SK-N-SH (cell line): ENCODE measurements around the gene JADE3. TPM values are rescaled to one million over a fixed set of nuclear protein-coding genes. Genes with fewer than 3 reads are reported as not detected.

Experiments
- CTCF ChIA-PET: fragments of 300-600, 350-600 bp; formaldehyde crosslinking; extraction: SDS; loops from one replicate; lab custom pipeline; 2021; lab: Yijun Ruan, JAX
- POLR2A ChIA-PET: fragments of 350-600 bp; sonication (Branson Sonifier 250); formaldehyde crosslinking; extraction: SDS; loops from one replicate; lab custom pipeline; 2020; ENCODE audit warnings: antibody characterized with exemption, inconsistent platforms; lab: Yijun Ruan, JAX
- DNase-seq: peaks from one replicate; pipeline ENCODE4 v3.0.0; 2012
- H2AFZ ChIP-seq: fragments of 200-600 bp; sonication (generic); 2 replicates; pipeline ENCODE4 v1.8.1; 2016; ENCODE audit warnings: antibody characterized with exemption, mild to moderate bottlenecking, low read depth
- H3F3A ChIP-seq: fragments of 200-600 bp; sonication (generic); replicated peaks from 2 replicates; pipeline ENCODE3; 2016; ENCODE audit warnings: antibody characterized with exemption, mild to moderate bottlenecking; ENCODE audit not compliant: insufficient read depth
- H3K27ac ChIP-seq, 2 experiments: fragments of 200-500 bp in 1 of 2; fragments of 200-600 bp in 1 of 2; sonication (Bioruptor generic) in 1 of 2; sonication (generic), shearing (Covaris generic) in 1 of 2; 2 replicates each; pipeline versions ENCODE4 v1.5.1 to v1.6.1; 2014 to 2016; ENCODE audit warnings: low read depth in 2 of 2, inconsistent platforms in 1 of 2, low read length in 1 of 2, mild to moderate bottlenecking in 1 of 2, mixed read lengths in 1 of 2
- H3K27me3 ChIP-seq: fragments of 200-600 bp; sonication (generic), shearing (Covaris generic); 2 replicates; pipeline ENCODE4 v1.6.1; 2016; ENCODE audit warnings: mixed run types; ENCODE audit not compliant: insufficient read depth
- H3K36me3 ChIP-seq, 2 experiments: fragments of 200-500 bp in 1 of 2; fragments of 200-600 bp in 1 of 2; sonication (Bioruptor generic) in 1 of 2; sonication (generic) in 1 of 2; replicated peaks in 1 of 2; 2 replicates each; pipeline versions ENCODE3 to v1.5.1; 2014 to 2016; ENCODE audit warnings: low read length in 1 of 2, mild to moderate bottlenecking in 1 of 2; ENCODE audit not compliant: insufficient read depth in 2 of 2, control insufficient read depth in 1 of 2
- H3K4me1 ChIP-seq, 2 experiments: fragments of 200-500 bp in 1 of 2; fragments of 200-600 bp in 1 of 2; sonication (Bioruptor generic) in 1 of 2; sonication (generic), shearing (Covaris generic) in 1 of 2; 2 replicates each; pipeline versions ENCODE4 v1.5.1 to v1.6.1; 2014 to 2016; ENCODE audit warnings: low read depth in 1 of 2, low read length in 1 of 2, mixed run types in 1 of 2; ENCODE audit not compliant: insufficient read depth in 2 of 2, control insufficient read depth in 1 of 2
- H3K4me2 ChIP-seq: fragments of 200-600 bp; sonication (generic), shearing (Covaris generic); 2 replicates; pipeline ENCODE4 v1.6.1; 2017; ENCODE audit warnings: mixed run types
- H3K4me3 ChIP-seq, 2 experiments: fragments of 200-500 bp in 1 of 2; fragments of 200-600 bp in 1 of 2; sonication (Bioruptor generic) in 1 of 2; sonication (generic), shearing (Covaris generic) in 1 of 2; 2 replicates each; pipeline versions ENCODE4 v1.5.1 to v1.8.1; 2014 to 2016; ENCODE audit warnings: low read depth in 2 of 2, inconsistent platforms in 1 of 2, low read length in 1 of 2, mild to moderate bottlenecking in 1 of 2, mixed read lengths in 1 of 2, moderate library complexity in 1 of 2
- H3K79me2 ChIP-seq: fragments of 200-600 bp; sonication (generic); 2 replicates; pipeline ENCODE4 v1.8.1; 2017; ENCODE audit warnings: mild to moderate bottlenecking; ENCODE audit not compliant: insufficient read depth
- H3K9ac ChIP-seq: fragments of 200-600 bp; sonication (generic); 2 replicates; pipeline ENCODE4 v1.6.1; 2017; ENCODE audit warnings: mixed run types
- H3K9me2 ChIP-seq: fragments of 200-600 bp; sonication (generic); 2 replicates; pipeline ENCODE4 v1.6.1; 2017; ENCODE audit warnings: mixed run types
- H3K9me3 ChIP-seq: fragments of 200-600 bp; sonication (generic); 2 replicates; pipeline ENCODE4 v1.6.1; 2017; ENCODE audit warnings: mixed run types, mild to moderate bottlenecking, moderate library complexity
- H4K20me1 ChIP-seq: fragments of 200-600 bp; sonication (generic); 2 replicates; pipeline ENCODE4 v1.6.1; 2017; ENCODE audit warnings: mild to moderate bottlenecking, mixed run types; ENCODE audit not compliant: insufficient read depth
- CHD2 ChIP-seq: fragments of 150-350 bp; IDR thresholded peaks from 2 replicates; pipeline ENCODE4 v1.6.1; 2018; ENCODE audit warnings: low read length; ENCODE audit not compliant: partially characterized antibody
- FOXJ3 ChIP-seq: sonication (generic); formaldehyde crosslinking; IDR thresholded peaks from 2 replicates; pipeline ENCODE4 v1.5.1; 2020; ENCODE audit warnings: mild to moderate bottlenecking, missing genetic modification reagents
- MAX ChIP-seq: IDR thresholded peaks from 2 replicates; pipeline ENCODE4 v1.4.0; 2012; ENCODE audit warnings: low read depth
- NFIC ChIP-seq: IDR thresholded peaks from 2 replicates; pipeline ENCODE4 v1.4.0; 2012; ENCODE audit warnings: borderline replicate concordance
- NRF1 ChIP-seq: IDR thresholded peaks from 2 replicates; pipeline ENCODE4 v1.6.1; 2012; ENCODE audit warnings: low read depth, mild to moderate bottlenecking, low read length
- RCOR1 ChIP-seq: fragments of 150-350 bp; IDR thresholded peaks from 2 replicates; pipeline ENCODE4 v1.6.1; 2017; ENCODE audit warnings: antibody characterized with exemption, low read length
- REST ChIP-seq: IDR thresholded peaks from 2 replicates; pipeline ENCODE4 v1.6.1; 2012; ENCODE audit warnings: mild to moderate bottlenecking, low read depth, low read length, moderate library complexity
- RFX5 ChIP-seq: IDR thresholded peaks from 2 replicates; pipeline ENCODE4 v1.6.1; 2012; ENCODE audit warnings: mild to moderate bottlenecking, improper control_type of control experiment, low read length
- RXRA ChIP-seq: IDR thresholded peaks from 2 replicates; pipeline ENCODE4 v1.4.0; 2012; ENCODE audit warnings: low read depth, mild to moderate bottlenecking, borderline replicate concordance
- SMC3 ChIP-seq: IDR thresholded peaks from 2 replicates; pipeline ENCODE4 v1.6.1; 2012; ENCODE audit warnings: low read depth, low read length, improper control_type of control experiment
- TAF1 ChIP-seq: IDR thresholded peaks from 2 replicates; pipeline ENCODE4 v1.6.1; 2012; ENCODE audit warnings: low read depth, mild to moderate bottlenecking, low read length, moderate library complexity, borderline replicate concordance
- TCF12 ChIP-seq: IDR thresholded peaks from 2 replicates; pipeline ENCODE4 v1.4.0; 2012
- TEAD4 ChIP-seq: IDR thresholded peaks from 2 replicates; pipeline ENCODE4 v1.4.0; 2012; ENCODE audit warnings: mild to moderate bottlenecking, borderline replicate concordance; ENCODE audit not compliant: insufficient read depth
- WGBS: methylation state at CpG from one replicate; pipeline ENCODE4 v1.1.6; 2017; ENCODE audit warnings: low lambda C conversion rate; 5-methylcytosine and 5-hydroxymethylcytosine counted together
- polyA plus RNA-seq, 3 experiments: library from polyadenylated mRNA; depleted of rRNA; stranded (reverse); fragments of >200 nt; gene quantifications; 2 replicates each; pipeline ENCODE4 v1.2.3, GENCODE V29; 2012
- TF ChIP-seq, protein P1 (sequence below): fragments of 150-350 bp; IDR thresholded peaks from 2 replicates; pipeline ENCODE4 v1.6.1; 2017; ENCODE audit warnings: antibody characterized with exemption, low read length, low read depth, borderline replicate concordance
- TF ChIP-seq, protein P2 (sequence below): IDR thresholded peaks from 2 replicates; pipeline ENCODE4; 2012
- TF ChIP-seq, protein P3 (sequence below): fragments of 200-600 bp; sonication (generic); IDR thresholded peaks from 2 replicates; pipeline ENCODE4 v1.6.1; 2017; ENCODE audit warnings: antibody characterized with exemption, mild to moderate bottlenecking, moderate library complexity

The JADE3 gene
- polyA plus RNA-seq, 1 of the 3 experiments (the other 2 are of a cell fraction) = 3.0 TPM

DNA sequence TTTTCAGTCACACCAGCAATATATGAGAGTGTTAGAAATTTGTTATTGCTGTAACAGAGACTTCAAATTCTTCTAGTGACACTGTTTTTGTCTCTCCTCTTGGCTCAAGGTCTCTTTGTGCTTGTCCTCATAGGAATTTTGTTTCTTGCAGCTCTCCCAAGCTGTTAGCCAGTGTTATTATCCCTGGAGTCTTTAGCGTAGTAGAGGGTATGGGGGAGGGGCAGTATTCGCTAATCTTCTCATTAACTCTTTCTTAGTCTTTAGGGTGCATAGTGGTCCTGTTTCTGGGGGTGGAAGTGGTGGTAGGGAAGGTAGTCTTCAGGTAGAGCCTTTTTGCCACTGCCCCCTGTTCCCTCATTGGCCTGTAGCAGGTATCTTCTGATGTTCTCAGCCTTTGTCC is 79.4 kb downstream of the JADE3 start (continued):
- no peak for TF ChIP-seq REST

DNA sequence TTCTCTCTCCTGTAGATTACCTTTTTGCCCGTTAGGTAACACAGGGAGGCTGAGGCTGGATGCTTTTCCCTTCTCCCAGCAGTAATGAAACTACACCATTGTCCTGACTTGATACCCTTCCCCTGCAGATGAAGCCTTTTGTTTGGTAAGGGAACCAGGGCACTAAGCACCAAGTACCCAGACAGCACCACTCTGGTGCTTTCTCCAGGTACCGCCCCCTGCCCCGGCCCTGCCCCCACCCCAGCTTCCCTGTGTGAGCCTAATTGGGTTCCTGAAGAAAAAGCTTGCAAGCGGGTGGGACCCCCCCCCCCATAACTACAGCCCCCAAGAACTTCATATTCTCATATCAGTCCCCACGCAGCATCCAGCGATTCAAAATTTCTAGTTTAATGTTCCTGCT is 79.8 kb downstream of the JADE3 start:
- H3K4me3 ChIP-seq = no peak overlapping the region
- no peak overlapping the region for H3K9ac ChIP-seq
- H3K9me2 ChIP-seq = no peaks in the 10 kb centered on the region
- no peak overlapping the region; a peak in 1 of 4 replicates for H3K27ac ChIP-seq
- H3K9me3 ChIP-seq = 0 out of 2 replicates have a peak, but pooled peaks cover 6% of the 10 kb centered on the region
- no peaks in the 10 kb centered on the region for H4K20me1 ChIP-seq
- DNase-seq = no peak
- TF ChIP-seq MAX = no peak
- TF ChIP-seq, protein P1, sequence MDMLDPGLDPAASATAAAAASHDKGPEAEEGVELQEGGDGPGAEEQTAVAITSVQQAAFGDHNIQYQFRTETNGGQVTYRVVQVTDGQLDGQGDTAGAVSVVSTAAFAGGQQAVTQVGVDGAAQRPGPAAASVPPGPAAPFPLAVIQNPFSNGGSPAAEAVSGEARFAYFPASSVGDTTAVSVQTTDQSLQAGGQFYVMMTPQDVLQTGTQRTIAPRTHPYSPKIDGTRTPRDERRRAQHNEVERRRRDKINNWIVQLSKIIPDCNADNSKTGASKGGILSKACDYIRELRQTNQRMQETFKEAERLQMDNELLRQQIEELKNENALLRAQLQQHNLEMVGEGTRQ = no peak
- TF ChIP-seq, protein P2, sequence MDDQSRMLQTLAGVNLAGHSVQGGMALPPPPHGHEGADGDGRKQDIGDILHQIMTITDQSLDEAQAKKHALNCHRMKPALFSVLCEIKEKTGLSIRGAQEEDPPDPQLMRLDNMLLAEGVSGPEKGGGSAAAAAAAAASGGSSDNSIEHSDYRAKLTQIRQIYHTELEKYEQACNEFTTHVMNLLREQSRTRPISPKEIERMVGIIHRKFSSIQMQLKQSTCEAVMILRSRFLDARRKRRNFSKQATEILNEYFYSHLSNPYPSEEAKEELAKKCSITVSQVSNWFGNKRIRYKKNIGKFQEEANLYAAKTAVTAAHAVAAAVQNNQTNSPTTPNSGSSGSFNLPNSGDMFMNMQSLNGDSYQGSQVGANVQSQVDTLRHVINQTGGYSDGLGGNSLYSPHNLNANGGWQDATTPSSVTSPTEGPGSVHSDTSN = no peak
- no peak for TF ChIP-seq TEAD4
- TF ChIP-seq RFX5 = no peak
- TF ChIP-seq TCF12 = no peak
- no peak for TF ChIP-seq NFIC
- TF ChIP-seq NRF1 = no peak
- TF ChIP-seq SMC3 = no peak
- TF ChIP-seq, protein P3, sequence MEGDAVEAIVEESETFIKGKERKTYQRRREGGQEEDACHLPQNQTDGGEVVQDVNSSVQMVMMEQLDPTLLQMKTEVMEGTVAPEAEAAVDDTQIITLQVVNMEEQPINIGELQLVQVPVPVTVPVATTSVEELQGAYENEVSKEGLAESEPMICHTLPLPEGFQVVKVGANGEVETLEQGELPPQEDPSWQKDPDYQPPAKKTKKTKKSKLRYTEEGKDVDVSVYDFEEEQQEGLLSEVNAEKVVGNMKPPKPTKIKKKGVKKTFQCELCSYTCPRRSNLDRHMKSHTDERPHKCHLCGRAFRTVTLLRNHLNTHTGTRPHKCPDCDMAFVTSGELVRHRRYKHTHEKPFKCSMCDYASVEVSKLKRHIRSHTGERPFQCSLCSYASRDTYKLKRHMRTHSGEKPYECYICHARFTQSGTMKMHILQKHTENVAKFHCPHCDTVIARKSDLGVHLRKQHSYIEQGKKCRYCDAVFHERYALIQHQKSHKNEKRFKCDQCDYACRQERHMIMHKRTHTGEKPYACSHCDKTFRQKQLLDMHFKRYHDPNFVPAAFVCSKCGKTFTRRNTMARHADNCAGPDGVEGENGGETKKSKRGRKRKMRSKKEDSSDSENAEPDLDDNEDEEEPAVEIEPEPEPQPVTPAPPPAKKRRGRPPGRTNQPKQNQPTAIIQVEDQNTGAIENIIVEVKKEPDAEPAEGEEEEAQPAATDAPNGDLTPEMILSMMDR = no peak
- TF ChIP-seq FOXJ3 = no peak
- no peak for TF ChIP-seq TAF1
- no peak for TF ChIP-seq RCOR1
- no peak for TF ChIP-seq RXRA
- no peak for TF ChIP-seq CHD2
- peaks cover 3% of the 10 kb centered on the region for H3F3A ChIP-seq
- ChIA-PET CTCF (no interaction called here), POLR2A (no interaction called here)
- no peak overlapping the region for H2AFZ ChIP-seq
- H3K4me1 ChIP-seq = no peaks in the 10 kb centered on the region; a peak in 1 of 4 replicates
- H3K27me3 ChIP-seq = no peaks in the 10 kb centered on the region
- 46% methylated on average over 6 of the region's 6 CpGs for WGBS
- no peak overlapping the region for H3K4me2 ChIP-seq
- peaks cover 0 to 17% of the 10 kb centered on the region in 2 experiments for H3K36me3 ChIP-seq
- H3K79me2 ChIP-seq = no peaks in the 10 kb centered on the region
